Tibial nerve (tissue), 4 donors: ENCODE data around the gene SHISAL1.

Experiments used
- CTCF ChIP-seq, 5 experiments: fragments of 200-600 bp in 3 of 5; fragments of 450-650 bp in 2 of 5; sonication (generic) in 3 of 5; IDR thresholded peaks; one replicate each; pipeline ENCODE4 v1.5.1; 2016 to 2019; ENCODE audit warnings: antibody characterized with exemption in 5 of 5, mild to moderate bottlenecking in 3 of 5, moderate library complexity in 2 of 5
- EP300 ChIP-seq, 2 donors: sonication (generic); formaldehyde crosslinking; IDR thresholded peaks; one replicate each; pipeline ENCODE4 v1.6.1; 2017; ENCODE audit warnings: antibody characterized with exemption in 2 of 2, mild to moderate bottlenecking in 1 of 2
- POLR2A ChIP-seq, 2 donors: fragments of 450-650 bp; IDR thresholded peaks; one replicate each; pipeline ENCODE4 v1.6.1; 2017; ENCODE audit warnings: antibody characterized with exemption in 2 of 2, mild to moderate bottlenecking in 2 of 2, moderate library complexity in 2 of 2

GRCh38 chr22:44211946-44212930, 100.5 kb downstream of the SHISAL1 start:
- TF ChIP-seq CTCF (IDR thresholded peaks at IDR 0.05) (no peak), POLR2A (IDR thresholded peaks at IDR 0.05) (no peak), EP300 (IDR thresholded peaks at IDR 0.05) (no peak)
